ENCODE measurements around the gene XRCC4. TPM values are rescaled to one million over a fixed set of nuclear protein-coding genes. Genes with fewer than 3 reads are reported as not detected.

Gene XRCC4
- total RNA-seq, 4 donors from 2014 or later = 4.2 to 6.0 (median 5.4) TPM

GRCh38 chr5:83115816-83116215, 38.5 kb downstream of the XRCC4 start:
- H3K9me3 ChIP-seq = peaks cover 4% of the 10 kb centered on the region
- no peak overlapping the region for H3K4me3 ChIP-seq
- H3K4me1 ChIP-seq = no peaks in the 10 kb centered on the region
- no peak for DNase-seq (ENCODE audit: low spot score in 2 of 2)
- TF ChIP-seq CTCF (IDR thresholded peaks at IDR 0.05) = no peak
- TF ChIP-seq EP300 (IDR thresholded peaks at IDR 0.05) = no peak
- no peak for TF ChIP-seq POLR2A (IDR thresholded peaks at IDR 0.05)
- no peak for TF ChIP-seq POLR2AphosphoS5 (IDR thresholded peaks at IDR 0.05)
- no peaks in the 10 kb centered on the region for H3K27me3 ChIP-seq
- 79% methylated on average over 1 of the region's 1 CpG for WGBS
- no peak overlapping the region for H3K27ac ChIP-seq
- peaks cover 9% of the 10 kb centered on the region for H3K36me3 ChIP-seq

- no peaks in the 10 kb centered on the region for H3K4me1 ChIP-seq
- H3K4me3 ChIP-seq = no peak overlapping the region
- no peak for TF ChIP-seq POLR2AphosphoS5 (IDR thresholded peaks at IDR 0.05)
- no peak for TF ChIP-seq CTCF (IDR thresholded peaks at IDR 0.05)
- no peak for TF ChIP-seq EP300 (IDR thresholded peaks at IDR 0.05)
- WGBS = 93% methylated on average over 1 of the region's 1 CpG
- H3K9me3 ChIP-seq = peaks cover 4% of the 10 kb centered on the region
- H3K27me3 ChIP-seq = no peaks in the 10 kb centered on the region
- DNase-seq (ENCODE audit: low spot score in 2 of 2) = no peak
- H3K36me3 ChIP-seq = peaks cover 9% of the 10 kb centered on the region
- H3K27ac ChIP-seq = no peak overlapping the region
These were observed 41.1 kb downstream of the XRCC4 start for GRCh38 chr5:83118471-83118870.

- Histone ChIP-seq H3K36me3 (peaks cover 6% of the 10 kb centered on the region), H3K4me3 (no peak overlapping the region), H3K27me3 (no peaks in the 10 kb centered on the region), H3K27ac (no peak overlapping the region), H3K4me1 (no peaks in the 10 kb centered on the region), H3K9me3 (peaks cover 4% of the 10 kb centered on the region)
- WGBS = 66% methylated on average over 1 of the region's 1 CpG
- TF ChIP-seq POLR2AphosphoS5 (IDR thresholded peaks at IDR 0.05) (no peak), EP300 (IDR thresholded peaks at IDR 0.05) (no peak), POLR2A (IDR thresholded peaks at IDR 0.05) (no peak), CTCF (IDR thresholded peaks at IDR 0.05) (no peak)
- no peak for DNase-seq (ENCODE audit: low spot score in 2 of 2)
These were observed 41.6 kb downstream of the XRCC4 start for GRCh38 chr5:83118976-83119375.

GRCh38 chr5:83124593-83124992, 47.2 kb downstream of the XRCC4 start:
- no peak overlapping the region for H3K27ac ChIP-seq
- H3K36me3 ChIP-seq = no peaks in the 10 kb centered on the region
- no peak for DNase-seq (ENCODE audit: low spot score in 2 of 2)
- H3K4me3 ChIP-seq = no peak overlapping the region
- TF ChIP-seq POLR2A (IDR thresholded peaks at IDR 0.05) = no peak
- no peak for TF ChIP-seq CTCF (IDR thresholded peaks at IDR 0.05)
- TF ChIP-seq POLR2AphosphoS5 (IDR thresholded peaks at IDR 0.05) = no peak
- TF ChIP-seq EP300 (IDR thresholded peaks at IDR 0.05) = no peak
- H3K4me1 ChIP-seq = no peaks in the 10 kb centered on the region
- H3K9me3 ChIP-seq = no peaks in the 10 kb centered on the region
- no peaks in the 10 kb centered on the region for H3K27me3 ChIP-seq
- WGBS = 91% methylated on average over 1 of the region's 1 CpG

GRCh38 chr5:83125560-83125959, 48.2 kb downstream of the XRCC4 start:
- no peaks in the 10 kb centered on the region for H3K36me3 ChIP-seq
- 94% methylated on average over 7 of the region's 7 CpGs for WGBS
- no peak for DNase-seq (ENCODE audit: low spot score in 2 of 2)

More at GRCh38 chr5:83125560-83125959, 48.2 kb downstream of the XRCC4 start:
- H3K4me3 ChIP-seq = no peak overlapping the region
- no peaks in the 10 kb centered on the region for H3K9me3 ChIP-seq
- H3K27me3 ChIP-seq = no peaks in the 10 kb centered on the region
- TF ChIP-seq EP300 (IDR thresholded peaks at IDR 0.05) (no peak), POLR2AphosphoS5 (IDR thresholded peaks at IDR 0.05) (no peak), CTCF (IDR thresholded peaks at IDR 0.05) (no peak), POLR2A (IDR thresholded peaks at IDR 0.05) (no peak)
- H3K27ac ChIP-seq = no peak overlapping the region
- H3K4me1 ChIP-seq = no peaks in the 10 kb centered on the region

Measured in suprapubic skin (tissue), 4 donors.